Measurements from ENCODE around the gene OMD. TPM values are rescaled to one million over a fixed set of nuclear protein-coding genes. Genes with fewer than 3 reads are reported as not detected.

OMD gene, protein sequence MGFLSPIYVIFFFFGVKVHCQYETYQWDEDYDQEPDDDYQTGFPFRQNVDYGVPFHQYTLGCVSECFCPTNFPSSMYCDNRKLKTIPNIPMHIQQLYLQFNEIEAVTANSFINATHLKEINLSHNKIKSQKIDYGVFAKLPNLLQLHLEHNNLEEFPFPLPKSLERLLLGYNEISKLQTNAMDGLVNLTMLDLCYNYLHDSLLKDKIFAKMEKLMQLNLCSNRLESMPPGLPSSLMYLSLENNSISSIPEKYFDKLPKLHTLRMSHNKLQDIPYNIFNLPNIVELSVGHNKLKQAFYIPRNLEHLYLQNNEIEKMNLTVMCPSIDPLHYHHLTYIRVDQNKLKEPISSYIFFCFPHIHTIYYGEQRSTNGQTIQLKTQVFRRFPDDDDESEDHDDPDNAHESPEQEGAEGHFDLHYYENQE
- total RNA-seq (2014; rRNA removed; shearing (Covaris generic)) = not detected in 2 replicates

DNA sequence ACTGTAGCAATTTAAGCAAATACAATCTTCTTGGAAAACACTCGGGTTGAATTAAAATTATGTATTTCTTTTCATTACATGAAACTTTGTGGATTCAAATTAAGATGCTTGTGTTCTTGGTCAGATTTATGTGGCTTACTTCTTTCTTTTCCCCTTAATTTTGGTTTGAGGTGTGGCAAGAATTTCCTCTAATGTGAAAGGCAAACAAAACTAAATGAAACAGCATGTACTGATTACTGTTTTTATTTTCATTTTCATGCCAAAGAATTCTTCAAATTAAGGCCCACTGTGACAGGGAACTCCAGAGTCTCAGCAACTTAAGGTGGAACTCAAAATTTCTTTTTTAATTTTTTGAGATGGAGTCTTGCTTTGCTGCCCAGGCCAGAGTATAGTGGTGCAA is at the start of gene OMD:
TSS of gene OMD (minus strand) at position 132 of the 400 bp plus-strand sequence. CDS start 6,913 bp downstream, outside the sequence.
- DNase-seq (ENCODE audit: low read depth) = no peak

DNA sequence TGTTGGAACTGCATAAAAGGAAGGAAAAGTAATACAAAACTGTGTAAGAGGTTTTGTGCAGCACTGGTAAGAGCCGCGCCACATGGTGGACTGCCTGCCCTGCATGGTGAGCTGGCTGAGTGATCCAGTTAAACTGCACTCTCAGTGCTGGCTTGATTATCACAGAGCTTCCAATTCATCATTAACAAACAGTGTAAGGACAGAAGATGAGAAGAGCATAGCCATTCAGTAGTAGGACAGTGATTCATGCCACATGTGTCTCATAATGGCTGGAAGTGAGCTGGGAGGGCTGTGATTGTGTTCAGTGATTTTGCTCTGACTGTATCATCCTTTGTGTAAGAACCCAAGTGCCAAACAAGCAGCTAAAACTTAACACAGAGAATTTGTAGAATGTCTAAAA is 43.9 kb upstream of the OMD start:
- peak; percentile 5 for DNase-seq (ENCODE audit: low read depth)

DNA sequence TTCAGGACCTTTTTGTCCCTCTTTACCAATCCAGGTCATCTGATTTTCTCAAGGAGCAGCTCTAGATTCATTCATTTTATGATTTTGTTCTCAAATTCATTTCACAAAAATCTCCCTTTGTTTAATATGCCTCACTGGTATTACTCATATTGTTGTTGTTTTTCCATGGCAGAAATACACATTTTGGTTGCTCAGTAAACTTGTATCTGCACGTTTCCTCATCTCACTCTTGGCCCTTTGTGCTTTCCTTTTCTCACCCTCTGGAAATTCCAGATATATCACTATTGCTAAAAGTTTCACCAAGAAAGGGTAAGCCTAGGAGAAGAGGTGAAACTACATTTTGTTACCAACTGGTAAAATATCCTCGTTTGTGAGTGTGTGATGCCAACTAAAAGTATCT is 43.2 kb upstream of the OMD start:
- no peak for DNase-seq (ENCODE audit: low read depth)

DNA sequence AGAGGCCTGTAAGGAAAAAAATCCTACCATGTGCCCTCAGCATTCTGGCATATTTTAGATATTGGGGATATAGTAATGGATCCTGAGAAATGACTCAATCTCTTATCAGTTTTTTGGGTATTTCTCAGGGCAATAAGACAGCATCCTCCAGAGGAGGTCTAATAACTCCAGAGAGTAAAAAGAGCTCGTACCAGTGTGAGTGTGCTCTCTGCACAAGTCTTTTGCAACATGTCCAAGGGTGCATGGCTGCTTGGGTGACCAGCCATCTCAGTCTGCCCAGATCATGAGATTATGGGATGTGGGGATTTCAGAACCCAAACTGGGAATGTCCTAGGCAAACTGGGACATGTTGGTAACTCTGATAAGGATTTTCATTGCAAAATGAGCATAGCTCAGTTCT is 42.8 kb upstream of the OMD start:
- DNase-seq (ENCODE audit: low read depth) = no peak

DNA sequence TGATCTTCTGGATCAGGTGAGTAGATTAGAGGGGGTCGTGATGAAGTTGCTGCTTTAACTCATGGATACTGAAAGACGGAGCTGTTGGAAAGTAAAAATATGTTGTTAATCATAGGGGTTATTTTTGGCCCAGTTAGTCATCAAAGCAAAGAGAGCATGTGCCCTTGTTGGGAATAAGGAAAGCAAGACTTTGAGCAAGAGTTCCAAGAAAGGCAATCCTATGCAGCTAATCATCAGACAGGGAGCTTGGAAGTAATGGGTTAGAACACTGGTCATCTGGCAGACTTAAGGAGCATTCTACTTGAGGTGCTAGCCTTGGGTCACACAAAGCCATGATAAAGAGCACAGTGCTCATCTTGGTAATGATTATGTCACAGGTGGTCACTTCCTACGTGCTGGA is 39.7 kb upstream of the OMD start:
- peak; percentile 81 for DNase-seq (ENCODE audit: low read depth)

DNA sequence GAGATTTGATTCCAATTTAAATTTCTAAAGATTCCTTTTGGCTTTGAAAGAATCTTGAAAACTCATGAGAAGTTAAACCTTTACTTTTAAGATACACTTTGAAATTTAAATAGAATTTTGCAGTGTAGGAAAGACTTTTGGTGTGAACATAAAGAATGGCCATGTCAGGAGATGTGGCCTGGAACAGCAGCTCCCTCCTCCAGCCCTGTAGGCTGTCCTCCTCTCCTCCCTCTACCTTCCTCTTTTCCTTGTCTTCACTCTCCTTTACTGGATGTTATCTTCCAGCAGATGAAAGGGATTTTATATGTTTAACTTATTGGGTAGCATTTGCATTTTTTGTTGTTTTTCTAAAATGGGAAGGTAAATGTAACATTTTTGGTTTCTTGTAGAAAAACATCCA is 39.1 kb upstream of the OMD start:
- DNase-seq (ENCODE audit: low read depth) = no peak

DNA sequence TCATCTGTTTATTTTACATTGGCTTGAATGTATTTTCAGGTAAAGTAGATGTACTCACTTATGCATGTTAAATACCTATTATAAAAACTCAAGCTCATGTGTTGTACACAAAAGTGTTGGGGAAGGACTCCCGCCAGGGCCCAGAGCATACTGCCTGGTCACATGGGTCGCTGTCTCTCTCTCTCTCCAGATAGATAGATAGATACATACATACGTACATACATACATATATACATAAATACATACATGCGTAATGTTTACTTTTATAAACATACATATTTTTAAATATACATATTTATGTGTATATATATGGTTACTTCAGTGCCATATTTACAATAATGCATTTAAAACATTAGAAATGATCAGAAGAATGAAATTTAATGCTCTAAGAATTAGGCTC is 33.3 kb upstream of the OMD start:
- DNase-seq (ENCODE audit: low read depth) = no peak

DNA sequence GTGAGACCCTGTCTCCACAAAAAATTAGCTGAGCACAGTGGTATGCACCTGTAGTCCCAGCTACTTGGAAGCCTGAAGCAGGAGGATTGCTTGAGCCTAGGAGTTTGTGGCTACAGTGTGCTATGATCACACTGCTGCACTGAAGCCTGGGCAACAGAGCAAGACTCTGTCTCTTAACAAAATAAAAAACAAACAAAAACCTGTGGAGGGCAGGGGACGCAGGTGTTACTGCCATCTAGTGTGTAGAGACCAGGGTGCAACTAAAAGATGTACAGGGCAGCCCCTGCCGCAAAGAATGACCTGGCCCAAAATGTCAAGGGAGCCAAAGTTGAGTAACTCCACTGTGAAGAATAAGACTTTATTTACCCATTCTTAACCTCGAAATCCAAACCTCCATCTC is 30.9 kb upstream of the OMD start:
- no peak for DNase-seq (ENCODE audit: low read depth)

DNA sequence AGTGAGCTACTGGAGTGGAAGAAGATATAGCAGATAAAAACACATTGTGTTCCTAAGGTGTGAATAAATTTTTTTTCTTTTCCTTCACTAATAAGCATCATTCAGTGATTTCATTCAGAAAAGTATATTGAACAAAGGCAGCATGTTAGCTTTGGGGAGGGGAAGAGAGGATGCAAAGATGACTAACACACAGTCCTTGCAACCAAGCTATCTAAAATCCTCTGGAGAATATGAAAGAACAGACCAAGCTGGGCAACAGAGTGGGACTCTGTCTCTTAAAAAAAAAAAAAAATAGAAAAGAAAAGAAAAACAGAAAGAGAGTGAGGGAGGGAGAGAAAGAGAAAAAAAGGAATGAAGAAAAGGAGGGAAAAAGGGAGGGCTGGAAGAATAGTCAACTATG is 22.3 kb upstream of the OMD start:
- no peak for DNase-seq (ENCODE audit: low read depth)

DNA sequence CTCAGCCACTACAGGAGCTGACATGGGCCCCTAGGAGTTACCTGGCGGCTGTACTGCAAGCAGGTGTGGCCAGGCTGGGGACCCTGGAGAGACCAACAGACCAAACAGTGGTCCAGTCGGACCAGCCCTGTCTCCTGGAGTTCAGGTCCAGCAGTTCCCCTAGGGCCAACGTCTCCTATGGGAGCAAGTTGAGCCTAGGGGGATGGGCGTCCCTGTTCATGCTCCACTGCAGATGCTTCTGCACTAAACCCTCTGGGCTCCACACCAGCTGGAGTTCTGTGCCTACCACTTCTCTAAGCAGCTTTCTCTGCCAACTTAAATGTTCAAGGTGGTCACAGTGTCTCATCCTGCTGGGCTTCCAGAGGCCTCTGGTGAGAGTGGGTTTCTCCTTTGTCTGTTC is 20.6 kb upstream of the OMD start:
- DNase-seq (ENCODE audit: low read depth) = no peak

DNA sequence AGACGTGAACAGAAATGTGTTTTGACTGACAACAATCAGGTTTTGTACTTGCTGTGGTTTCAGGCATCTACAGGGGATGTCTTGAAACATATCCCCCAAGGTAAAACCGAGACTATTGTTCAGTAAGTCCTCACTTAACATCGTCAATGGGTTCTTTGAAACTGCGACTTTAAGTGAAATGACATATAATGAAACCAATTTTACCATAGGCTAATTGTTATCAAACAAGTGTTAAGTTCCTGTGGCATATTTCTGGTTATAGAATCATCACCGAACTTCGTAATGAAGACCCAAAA is 16.4 kb upstream of the OMD start:
- DNase-seq (ENCODE audit: low read depth) = no peak

DNA sequence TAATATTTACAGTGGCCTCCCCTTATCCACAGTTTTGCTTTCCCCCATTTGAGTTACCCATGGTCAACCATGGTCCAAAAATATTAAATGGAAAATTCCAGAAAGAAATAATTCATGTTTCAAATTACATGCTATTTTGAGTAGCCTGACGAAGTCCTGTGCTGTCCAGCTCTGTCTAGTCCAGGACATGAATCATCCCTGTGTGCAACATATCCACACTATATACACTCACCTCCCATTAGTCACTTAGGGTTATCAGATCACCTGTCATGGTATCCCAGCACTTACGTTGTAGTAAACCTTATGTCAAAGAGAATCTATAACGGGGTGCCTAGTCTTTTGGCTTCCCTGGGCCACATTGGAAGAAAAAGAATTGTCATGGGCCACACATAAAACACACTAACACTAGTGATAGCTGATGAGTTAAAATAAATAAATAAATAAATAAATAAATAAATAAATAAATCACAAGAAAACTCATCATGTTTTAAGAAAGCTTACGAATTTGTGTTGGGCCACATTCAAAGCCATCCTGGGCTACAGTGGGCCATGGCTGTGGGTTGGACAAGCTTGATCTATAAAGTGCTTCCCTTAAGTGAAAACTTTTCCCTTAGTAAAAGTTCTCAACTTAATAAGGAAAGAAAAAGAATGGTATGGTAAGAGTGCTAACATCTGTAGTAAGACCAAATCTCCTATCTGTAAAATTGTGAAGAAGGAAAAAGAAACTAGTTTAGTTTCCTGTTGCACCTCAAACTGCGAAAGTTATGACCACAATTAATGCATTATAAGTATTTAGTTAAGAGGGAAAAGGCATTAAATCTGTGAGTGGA is 15.9 kb upstream of the OMD start:
- peak; percentile 79 for DNase-seq (ENCODE audit: low read depth)

DNA sequence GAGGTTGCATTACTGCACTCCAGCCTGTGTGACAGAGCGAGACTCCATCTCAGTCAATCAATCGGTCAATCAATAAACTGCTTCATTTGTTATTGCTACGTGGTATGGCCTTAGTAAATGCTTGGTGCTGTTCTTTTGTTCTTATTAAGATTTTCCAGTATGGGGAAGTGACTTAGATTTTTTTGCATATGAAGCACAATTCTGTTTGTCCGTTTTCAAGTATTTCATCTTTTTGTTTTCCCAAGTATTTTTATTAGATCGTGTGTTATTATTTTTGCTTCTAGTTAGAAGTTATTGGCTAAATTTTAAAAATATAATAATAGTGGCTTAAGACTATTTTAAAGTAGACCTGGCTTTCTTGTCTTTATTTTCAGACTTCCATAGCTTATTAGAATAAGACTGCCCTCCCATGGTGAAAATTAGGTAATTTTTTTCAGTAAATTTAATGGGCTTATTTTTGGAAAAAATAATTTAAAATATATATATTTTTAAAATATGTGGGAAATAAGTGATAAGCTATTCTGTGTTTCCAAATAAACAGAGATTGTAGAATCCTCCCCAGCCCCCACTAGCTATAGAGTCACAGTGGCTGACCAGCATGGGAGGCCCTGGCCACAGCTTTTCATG is 14.7 kb upstream of the OMD start:
- peak; percentile 4 for DNase-seq (ENCODE audit: low read depth)

DNA sequence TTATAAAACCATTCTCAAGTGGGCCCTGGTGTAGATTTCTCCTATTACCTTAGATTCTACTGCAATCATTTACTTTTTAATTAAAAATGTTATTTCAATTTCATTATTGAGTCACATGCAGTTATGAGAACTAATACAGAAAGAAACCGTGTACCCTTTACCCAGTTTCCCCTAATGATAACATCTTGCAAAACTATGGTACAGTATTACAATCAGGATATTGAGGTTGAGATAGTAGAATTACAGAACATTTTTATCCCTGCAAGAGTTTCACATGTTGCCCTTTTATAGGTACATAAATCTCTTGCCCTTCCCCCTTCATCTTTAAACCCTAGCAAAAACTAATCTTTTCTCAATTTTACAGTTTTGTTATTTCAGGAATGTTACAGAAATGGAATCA is 11.0 kb upstream of the OMD start:
- no peak for DNase-seq (ENCODE audit: low read depth)

DNA sequence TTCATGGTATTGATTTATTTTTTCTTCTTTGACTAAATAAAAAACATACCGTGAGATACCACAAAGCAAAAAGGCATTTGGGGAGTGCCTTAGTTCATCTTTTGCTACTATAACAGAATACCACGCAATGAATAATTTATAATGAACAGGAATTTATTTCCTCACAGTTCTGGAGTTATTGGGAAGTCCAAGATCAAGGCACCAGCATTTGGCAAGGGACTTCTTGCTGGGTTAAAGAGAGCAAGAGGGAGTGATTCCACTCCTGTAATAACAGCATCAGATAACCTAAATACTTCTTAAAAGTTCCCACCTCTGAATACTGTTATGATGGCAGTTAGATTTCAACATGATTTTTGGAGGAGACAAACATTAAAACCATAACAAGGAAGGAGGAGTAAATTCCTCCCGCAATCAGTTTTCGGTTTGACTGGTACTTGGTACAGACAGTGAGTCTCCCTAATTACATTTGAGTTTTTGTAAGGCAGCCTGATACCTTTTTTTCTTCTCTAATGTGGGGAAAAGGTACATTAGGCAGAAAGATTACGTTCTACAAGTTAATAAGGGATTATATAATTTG is 8.8 kb upstream of the OMD start:
- no peak for DNase-seq (ENCODE audit: low read depth)

DNA sequence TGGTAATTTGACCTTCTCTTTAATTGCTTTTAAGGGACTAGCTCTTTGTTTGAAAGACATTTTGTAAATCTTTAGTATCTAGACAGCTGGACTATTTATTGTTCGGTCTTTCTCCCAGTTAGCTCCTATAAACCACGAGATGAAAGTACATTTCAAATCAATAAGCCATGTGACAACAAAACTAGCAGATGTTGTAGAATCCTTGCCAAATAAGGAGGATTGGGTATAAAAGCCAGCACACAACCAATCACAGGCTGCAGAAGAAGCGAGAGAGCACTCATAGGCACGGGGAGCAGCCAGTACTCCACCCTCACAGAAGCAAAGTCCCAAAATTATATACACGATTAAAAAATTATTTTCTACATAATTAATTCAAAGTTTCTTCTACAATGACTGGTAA is 8.1 kb upstream of the OMD start:
- no peak for DNase-seq (ENCODE audit: low read depth)

DNA sequence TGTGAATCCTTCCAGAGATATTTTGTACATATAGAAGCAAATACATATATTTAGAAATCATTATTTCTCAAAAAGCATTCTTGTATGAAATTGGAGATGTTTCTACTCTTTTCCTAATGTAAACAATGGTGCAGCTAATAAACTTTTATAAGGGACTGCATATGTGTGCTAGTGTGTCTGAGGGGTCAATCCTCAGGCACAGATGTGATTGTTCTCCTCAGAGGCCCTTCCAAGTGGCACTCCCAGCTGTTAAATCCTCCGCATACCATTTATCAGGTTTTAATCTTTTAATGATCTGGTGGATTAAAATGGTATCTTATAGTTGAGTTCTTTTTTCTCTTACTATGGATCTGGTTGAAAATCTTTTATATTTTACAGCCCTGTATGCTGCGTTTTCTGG is 5.6 kb upstream of the OMD start:
- no peak for DNase-seq (ENCODE audit: low read depth)

DNA sequence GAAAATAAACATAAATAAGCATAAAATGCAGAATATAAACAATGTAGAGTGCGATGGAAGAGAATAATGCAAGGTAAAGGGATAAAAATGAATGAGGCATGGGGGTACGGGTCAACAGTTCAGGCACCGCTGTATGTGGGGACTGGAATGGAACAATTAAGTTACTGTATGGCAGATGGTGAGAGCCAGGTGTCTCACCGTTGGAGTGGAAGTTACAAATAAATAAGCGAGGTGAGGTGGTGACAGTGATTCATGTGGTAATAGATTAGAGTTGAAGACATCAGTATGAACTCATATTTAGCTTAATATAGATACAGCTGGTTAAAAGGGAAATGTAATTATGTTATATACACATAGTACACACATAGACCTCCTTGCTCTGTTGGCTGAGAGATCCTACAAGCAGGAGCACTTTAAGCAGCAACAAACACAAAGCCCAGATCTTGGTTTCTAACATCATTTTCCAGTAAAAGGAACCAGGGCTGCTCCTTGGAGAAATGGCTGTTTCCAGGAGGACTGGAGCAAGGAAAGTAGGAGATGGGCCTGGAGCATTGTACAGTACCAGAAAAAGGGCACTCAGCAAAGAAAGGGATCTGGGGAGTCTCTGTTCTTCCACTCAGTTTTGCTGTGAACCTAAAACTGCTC is 2.4 kb upstream of the OMD start:
- no peak for DNase-seq (ENCODE audit: low read depth)

DNA sequence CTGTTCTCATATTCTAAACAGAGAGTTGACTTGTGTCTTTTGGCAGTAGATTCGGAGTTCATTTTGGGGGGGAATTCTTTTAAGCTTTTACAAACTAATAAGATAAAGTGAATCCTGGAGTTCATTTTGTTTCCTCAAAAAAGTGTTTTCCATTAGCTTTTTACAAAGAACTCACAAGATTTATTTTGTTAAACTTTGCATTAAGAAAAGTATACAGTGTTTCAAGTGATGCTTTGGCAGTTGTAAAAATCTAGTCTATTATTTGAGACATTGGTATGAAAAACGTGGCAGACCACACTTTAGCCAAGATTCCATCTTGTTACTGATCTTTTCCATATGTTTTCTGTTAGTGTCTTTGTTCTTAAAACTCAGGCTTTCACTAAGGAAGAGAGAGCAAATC is 1.2 kb upstream of the OMD start:
- DNase-seq (ENCODE audit: low read depth) = no peak

DNA sequence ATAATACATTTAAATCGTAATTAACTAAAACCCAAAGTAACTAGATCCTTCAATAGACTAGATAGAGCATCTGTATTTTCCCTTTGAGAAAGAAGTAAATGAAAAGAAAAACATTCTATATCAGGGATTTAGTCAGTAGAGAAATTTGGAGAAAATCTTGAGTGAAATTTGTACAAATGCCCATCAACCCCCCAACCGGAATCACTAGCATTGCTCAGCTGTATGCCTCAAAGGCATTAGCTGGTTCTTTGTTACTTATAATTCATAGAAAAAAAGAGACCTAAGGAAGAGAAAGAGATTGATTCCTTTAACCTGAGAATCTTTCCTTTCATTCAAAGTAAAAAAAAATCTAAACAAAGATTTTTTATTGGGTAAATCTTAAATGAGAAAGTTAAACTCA is 659 bp downstream of the OMD start:
- DNase-seq (ENCODE audit: low read depth) = no peak

DNA sequence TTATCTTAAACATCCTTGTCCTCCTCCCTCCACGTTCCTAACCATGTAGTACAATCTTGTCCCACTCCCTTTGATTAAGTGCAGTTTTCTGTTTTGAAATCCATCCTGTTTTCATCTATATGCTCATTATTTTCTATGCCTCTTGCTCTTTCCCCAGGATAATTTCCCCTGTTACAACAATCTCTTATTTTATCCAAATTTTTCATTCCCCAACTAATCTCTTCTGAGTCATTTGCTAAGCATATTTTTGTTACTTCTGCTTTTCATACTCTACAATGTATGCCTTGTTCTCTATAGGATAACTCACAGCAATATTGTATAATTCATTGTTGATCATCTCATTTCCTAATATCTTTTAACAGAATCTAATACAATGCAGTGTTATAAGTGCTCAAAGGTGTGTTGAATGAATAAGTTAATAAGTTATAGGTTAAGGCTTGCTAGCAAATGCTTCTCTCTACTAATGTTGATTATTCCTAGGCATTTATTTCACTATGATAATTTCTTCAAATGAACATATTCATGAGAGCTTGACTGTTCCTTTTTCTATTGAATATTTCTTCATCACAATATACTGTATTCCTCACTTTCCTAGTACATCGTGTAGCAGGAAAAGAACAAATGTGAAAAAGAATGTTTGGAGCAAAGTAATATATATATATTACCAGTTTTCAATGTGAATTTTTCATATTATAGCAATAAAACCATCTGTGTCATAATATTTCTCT is 1.5 kb downstream of the OMD start:
- no peak for DNase-seq (ENCODE audit: low read depth)
